GM23338 (cell line): ENCODE data around the gene CRTC1. TPM values are rescaled to one million over a fixed set of nuclear protein-coding genes. Genes with fewer than 3 reads are reported as not detected.

Experiments used
- ATAC-seq: fragments of 200-7000 bp; cut with Tn5 transposase; 3 replicates; pipeline ENCODE4 v1.9.1; 2020
- DNase-seq: peaks from one replicate; pipeline ENCODE4 v3.0.0-alpha.2; 2015; ENCODE audit warnings: low spot score
- H2AFZ ChIP-seq: fragments of 200-600 bp; sonication (generic); 2 replicates; pipeline ENCODE4 v1.8.0; 2016; ENCODE audit warnings: antibody characterized with exemption, mild to moderate bottlenecking, moderate library complexity
- H3F3A ChIP-seq: fragments of 200-600 bp; sonication (generic); replicated peaks from 2 replicates; pipeline ENCODE4 v1.8.0; 2017; ENCODE audit warnings: antibody characterized with exemption, mixed run types, low read depth
- H3K27ac ChIP-seq: fragments of 200-600 bp; sonication (generic); 2 replicates; pipeline ENCODE4 v1.6.1; 2016; ENCODE audit warnings: low read depth
- H3K27me3 ChIP-seq: fragments of 200-600 bp; sonication (generic); 2 replicates; pipeline ENCODE4 v1.8.0; 2016; ENCODE audit warnings: mild to moderate bottlenecking, mixed run types, moderate library complexity; ENCODE audit not compliant: insufficient read depth
- H3K36me3 ChIP-seq: fragments of 200-600 bp; sonication (generic); 2 replicates; pipeline ENCODE4 v1.8.0; 2016; ENCODE audit warnings: mild to moderate bottlenecking; ENCODE audit not compliant: insufficient read depth
- H3K4me1 ChIP-seq: fragments of 200-600 bp; sonication (generic); 2 replicates; pipeline ENCODE4 v1.8.0; 2016; ENCODE audit warnings: mild to moderate bottlenecking, moderate library complexity; ENCODE audit not compliant: insufficient read depth
- H3K4me2 ChIP-seq: fragments of 200-600 bp; sonication (generic); 2 replicates; pipeline ENCODE4 v1.7.1; 2017; ENCODE audit warnings: mixed run types
- H3K4me3 ChIP-seq: fragments of 200-600 bp; sonication (generic); 2 replicates; pipeline ENCODE4 v1.6.1; 2016; ENCODE audit warnings: mixed run types
- H3K79me2 ChIP-seq: fragments of 200-600 bp; sonication (generic); replicated peaks from 2 replicates; pipeline ENCODE4 v1.8.0; 2017; ENCODE audit warnings: mild to moderate bottlenecking; ENCODE audit not compliant: insufficient read depth
- H3K9me2 ChIP-seq: fragments of 200-600 bp; sonication (generic); 2 replicates; pipeline ENCODE4 v1.8.0; 2017; ENCODE audit not compliant: insufficient read depth
- H4K20me1 ChIP-seq: fragments of 200-600 bp; sonication (generic); replicated peaks from 2 replicates; pipeline ENCODE4 v1.8.0; 2017; ENCODE audit warnings: mild to moderate bottlenecking; ENCODE audit not compliant: insufficient read depth
- H3K27ac Mint-ChIP-seq: 2 replicates; pipeline ENCODE4 v1.8.0; 2020; ENCODE audit warnings: inconsistent platforms, mild to moderate bottlenecking, moderate library complexity, mixed read lengths
- H3K27me3 Mint-ChIP-seq: 3 replicates; pipeline ENCODE4 v1.8.0; 2022; ENCODE audit warnings: low read depth, mild to moderate bottlenecking, moderate library complexity, mixed read lengths, inconsistent platforms; ENCODE audit not compliant: insufficient read depth, poor library complexity
- H3K36me3 Mint-ChIP-seq: 3 replicates; pipeline ENCODE4 v1.8.0; 2021; ENCODE audit warnings: low read depth, mild to moderate bottlenecking, inconsistent platforms, moderate library complexity, mixed read lengths
- H3K4me1 Mint-ChIP-seq: 3 replicates; pipeline ENCODE4 v1.8.0; 2020; ENCODE audit warnings: mild to moderate bottlenecking, inconsistent platforms, mixed read lengths
- H3K4me3 Mint-ChIP-seq: 3 replicates; pipeline ENCODE4 v1.8.0; 2021; ENCODE audit warnings: moderate library complexity, mild to moderate bottlenecking, inconsistent platforms, mixed read lengths
- H3K9me3 Mint-ChIP-seq: 3 replicates; pipeline ENCODE4 v1.8.0; 2020; ENCODE audit warnings: moderate library complexity, mild to moderate bottlenecking, inconsistent platforms, mixed read lengths
- CREB1 ChIP-seq: fragments of 250-450 bp; sonication (Bioruptor Pico); IDR thresholded peaks from 2 replicates; pipeline ENCODE4 v1.5.0; 2020; ENCODE audit warnings: low read depth, mild to moderate bottlenecking, moderate library complexity
- CTCF ChIP-seq, 2 experiments: fragments of 200-600 bp in 1 of 2; sonication (generic) in 1 of 2; conservative IDR thresholded peaks; 2 replicates each; pipeline versions ENCODE4 v1.5.1 to v1.6.1; 2016 to 2017; ENCODE audit warnings: antibody characterized with exemption in 2 of 2, low read depth in 2 of 2, mild to moderate bottlenecking in 2 of 2, moderate library complexity in 1 of 2
- EZH2 ChIP-seq: fragments of 200-600 bp; sonication (generic); IDR thresholded peaks from one replicate; pipeline ENCODE4 v1.8.0; 2017; ENCODE audit warnings: antibody characterized with exemption, mild to moderate bottlenecking, low read depth; ENCODE audit not compliant: unreplicated experiment
- EZH2phosphoT487 ChIP-seq: fragments of 200-600 bp; sonication (generic); IDR thresholded peaks from one replicate; pipeline ENCODE4 v1.8.1; 2018; ENCODE audit warnings: antibody characterized with exemption; ENCODE audit not compliant: unreplicated experiment
- JUNB ChIP-seq: IDR thresholded peaks from one replicate; pipeline ENCODE4 v1.6.1; 2016; ENCODE audit warnings: antibody characterized with exemption; ENCODE audit not compliant: unreplicated experiment
- NANOG ChIP-seq: IDR thresholded peaks from 2 replicates; pipeline ENCODE4 v1.6.1; 2016; ENCODE audit warnings: antibody characterized with exemption, borderline replicate concordance
- POLR2AphosphoS5 ChIP-seq: IDR thresholded peaks from 2 replicates; pipeline ENCODE4 v1.6.1; 2016; ENCODE audit warnings: antibody characterized with exemption, low read depth
- REST ChIP-seq: IDR thresholded peaks from one replicate; pipeline ENCODE4 v1.6.1; 2018; ENCODE audit warnings: antibody characterized with exemption; ENCODE audit not compliant: unreplicated experiment
- STAT1 ChIP-seq: IDR thresholded peaks from one replicate; pipeline ENCODE4 v1.6.1; 2016; ENCODE audit warnings: antibody characterized with exemption; ENCODE audit not compliant: unreplicated experiment
- ZNF114 ChIP-seq: fragments of 250-450 bp; sonication (Bioruptor Pico); IDR thresholded peaks from 2 replicates; pipeline ENCODE4 v1.5.0; 2020; ENCODE audit warnings: mild to moderate bottlenecking, moderate library complexity
- ZNF331 ChIP-seq: fragments of 250-450 bp; sonication (Bioruptor Pico); IDR thresholded peaks from 2 replicates; pipeline ENCODE4 v1.5.0; 2020; ENCODE audit warnings: low read depth, mild to moderate bottlenecking, moderate library complexity
- ZNF462 ChIP-seq: fragments of 250-450 bp; sonication (Bioruptor Pico); IDR thresholded peaks from 2 replicates; pipeline ENCODE4 v1.5.0; 2020; ENCODE audit warnings: mild to moderate bottlenecking, moderate library complexity
- polyA plus RNA-seq: library from polyadenylated mRNA; unstranded; fragments of >200 nt; fragmentation: Nextera tagmentation; extraction: Ambion mirVana; gene quantifications from 2 replicates; pipeline ENCODE4 v1.2.1, GENCODE V29; 2016
- total RNA-seq: library from RNA; depleted of rRNA; stranded (reverse); fragments of >200 nt; shearing (Covaris generic); gene quantifications from 2 replicates; pipeline ENCODE4 v1.2.3, GENCODE V29; 2014
- TF ChIP-seq, protein P1 (sequence below): IDR thresholded peaks from 2 replicates; pipeline ENCODE4 v1.6.1; 2016; ENCODE audit warnings: antibody characterized with exemption

The CRTC1 gene
- total and polyA plus RNA-seq, 2 experiments from 2014 or later, result 5.4 to 8.4 TPM

DNA sequence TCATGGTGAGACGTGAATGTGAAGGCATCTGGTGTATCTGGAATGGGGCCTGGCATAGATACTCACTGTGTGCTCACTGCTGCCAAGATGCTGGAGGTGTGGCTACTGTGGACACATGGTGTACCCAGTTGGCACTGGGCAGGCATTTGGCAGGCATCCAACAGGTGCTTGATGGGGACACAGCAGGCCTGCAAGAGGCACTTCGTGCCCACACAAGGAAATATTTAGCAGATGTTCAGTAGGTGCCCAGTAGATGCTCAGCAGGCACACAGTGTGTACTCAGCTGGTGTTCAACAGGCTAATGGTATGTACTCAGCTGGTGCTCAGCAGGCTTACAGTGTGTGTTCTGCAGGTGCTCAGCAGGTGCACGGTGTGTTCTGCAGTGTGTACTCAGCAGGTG, 14.2 kb downstream of the CRTC1 start:
- Histone ChIP-seq H3K4me1 (peaks cover 14% of the 10 kb centered on the region), H3F3A (peaks cover 20% of the 10 kb centered on the region), H3K4me3 (no peak overlapping the region), H3K27me3 (no peaks in the 10 kb centered on the region), H3K9me2 (no peaks in the 10 kb centered on the region), H2AFZ (no peak overlapping the region), H4K20me1 (peaks cover 33% of the 10 kb centered on the region; the same call in 1 of the 2 replicates), H3K79me2 (peaks cover 31% of the 10 kb centered on the region), H3K4me2 (no peak overlapping the region), H3K27ac (no peak overlapping the region), H3K36me3 (no peaks in the 10 kb centered on the region)
- Mint-ChIP-seq H3K4me3 (no peak overlapping the region), H3K36me3 (no peaks in the 10 kb centered on the region), H3K27ac (no peak overlapping the region), H3K27me3 (peaks cover 20% of the 10 kb centered on the region), H3K4me1 (peaks cover 21% of the 10 kb centered on the region), H3K9me3 (no peaks in the 10 kb centered on the region)
- DNase-seq, result no peak
- TF ChIP-seq REST, result no peak
- TF ChIP-seq NANOG, result no peak
- TF ChIP-seq JUNB, result no peak
- no peak for TF ChIP-seq ZNF462
- TF ChIP-seq EZH2phosphoT487, result no peak
- no peak for TF ChIP-seq CREB1
- TF ChIP-seq CTCF (conservative IDR thresholded peaks at IDR 0.05; ENCODE audit: low read depth in 2 of 2), result no peak
- TF ChIP-seq, protein P1, sequence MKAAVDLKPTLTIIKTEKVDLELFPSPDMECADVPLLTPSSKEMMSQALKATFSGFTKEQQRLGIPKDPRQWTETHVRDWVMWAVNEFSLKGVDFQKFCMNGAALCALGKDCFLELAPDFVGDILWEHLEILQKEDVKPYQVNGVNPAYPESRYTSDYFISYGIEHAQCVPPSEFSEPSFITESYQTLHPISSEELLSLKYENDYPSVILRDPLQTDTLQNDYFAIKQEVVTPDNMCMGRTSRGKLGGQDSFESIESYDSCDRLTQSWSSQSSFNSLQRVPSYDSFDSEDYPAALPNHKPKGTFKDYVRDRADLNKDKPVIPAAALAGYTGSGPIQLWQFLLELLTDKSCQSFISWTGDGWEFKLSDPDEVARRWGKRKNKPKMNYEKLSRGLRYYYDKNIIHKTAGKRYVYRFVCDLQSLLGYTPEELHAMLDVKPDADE, result no peak
- TF ChIP-seq EZH2, result no peak
- TF ChIP-seq STAT1, result no peak
- no peak for TF ChIP-seq POLR2AphosphoS5
- TF ChIP-seq ZNF114, result no peak
- no peak for TF ChIP-seq ZNF331 (CRISPR knock-in tag)
- no peak for ATAC-seq
